Spleen (tissue), 11 donors: ENCODE data around the gene SSBP4. TPM values are rescaled to one million over a fixed set of nuclear protein-coding genes. Genes with fewer than 3 reads are reported as not detected.

ENCODE experiments used
- microRNA-seq, 3 donors: library from miRNA; unstranded; fragments of <30 nt; microRNA quantifications; one replicate each; pipeline versions ENCODE4 to v1.1.0, GENCODE V29; 2019 to 2020
- polyA plus RNA-seq, 3 donors: library from polyadenylated mRNA; stranded (reverse); fragments of 200-250 nt; gene quantifications; one replicate each; pipeline ENCODE4 v1.2.1, GENCODE V29; 2013
- small RNA-seq, 4 donors: library from RNA; depleted of rRNA; stranded (forward); fragments of <200 nt; gene quantifications; one replicate each; pipeline ENCODE3, GENCODE V24; 2016
- total RNA-seq, 7 donors: library from RNA; depleted of rRNA in 3 of 7; stranded (reverse); fragments of >200 nt in 3 of 7; fragmentation: NEBNext Ultra II Directional in 4 of 7; extraction: Animal tissue kit (Norgen Biotek cat#: 25700) in 4 of 7; gene quantifications; one replicate each; pipeline versions ENCODE4 v1.1.0 to v1.2.1, GENCODE V29; 2016 to 2021
- donor health status: healthy with polysubstance abuse.
- donor health status: DM: no; HTN: no; CAD: no; lungs with moderate emphysema.
- donor health status: DM: no; HTN: no; CAD: no.
- donor health status: Bipolar disorder and iron deficiency.
- donor health status: healthy.
- donor health status: DM: no; HTN: no; CAD: no.
- donor health status: DM: yes; HTN: yes; CAD: no.

Gene SSBP4
- total and polyA plus RNA-seq, 10 donors = 56.3 to 143 (median 88.6) TPM

Small RNA genes within 50 kb of the gene (microRNA-seq; reads per million reads assigned to microRNA genes)
- 0 reads per million in 3 donors for gene MIR3189

Small RNA genes within 50 kb of the gene (small RNA-seq; reads per million reads assigned to genes)
- 0 reads per million in 4 donors for gene MIR3189

Other genes starting within 250 kb of the SSBP4 start
- gene IFI30, start 245.6 kb upstream of the SSBP4 start, total RNA-seq = 100 to 1,000 TPM; 206 to 475 (median 330) TPM
- gene IFI30, start 245.6 kb upstream of the SSBP4 start, polyA plus RNA-seq = 100 to 1,000 TPM; 234 to 299 (median 274) TPM
- gene MPV17L2, start 226.2 kb upstream of the SSBP4 start, total RNA-seq = 10 to 100 TPM in 3 of 7 donors, 1 to 10 TPM in 4; 7.8 to 14.1 (median 9.9) TPM
- gene MPV17L2, start 226.2 kb upstream of the SSBP4 start, polyA plus RNA-seq = 10 to 100 TPM; 12.1 to 15.4 (median 12.3) TPM
- gene RAB3A, start 215.4 kb upstream of the SSBP4 start, total RNA-seq = 1 to 10 TPM; 1.4 to 6.6 (median 3.3) TPM
- gene RAB3A, start 215.4 kb upstream of the SSBP4 start, polyA plus RNA-seq = 1 to 10 TPM in 2 of 3 donors, under 1 TPM in 1; 0.72 to 1.7 (median 1.3) TPM
- 1 to 10 TPM in 6 of 7 donors, under 1 TPM in 1; 0.60 to 7.6 (median 3.3) TPM for gene PDE4C, start 193.0 kb upstream of the SSBP4 start, total RNA-seq
- gene PDE4C, start 193.0 kb upstream of the SSBP4 start, polyA plus RNA-seq = 1 to 10 TPM in 1 of 3 donors, under 1 TPM in 2; 0.07 to 1.2 (median 0.61) TPM
- 10 to 100 TPM in 3 of 7 donors, 1 to 10 TPM in 4; 4.7 to 17.1 (median 8.6) TPM for gene IQCN, start 144.9 kb upstream of the SSBP4 start, total RNA-seq
- 10 to 100 TPM in 1 of 3 donors, 1 to 10 TPM in 2; 1.4 to 15.6 (median 7.8) TPM for gene IQCN, start 144.9 kb upstream of the SSBP4 start, polyA plus RNA-seq
- gene JUND, start 137.8 kb upstream of the SSBP4 start, total RNA-seq = 100 to 1,000 TPM; 119 to 232 (median 159) TPM
- 10 to 100 TPM; 47.5 to 86.5 (median 75.6) TPM for gene JUND, start 137.8 kb upstream of the SSBP4 start, polyA plus RNA-seq
- gene LSM4, start 96.3 kb upstream of the SSBP4 start, total RNA-seq = 10 to 100 TPM; 55.8 to 86.5 (median 65.1) TPM
- 100 to 1,000 TPM in 2 of 3 donors, 10 to 100 TPM in 1; 91.6 to 192 (median 151) TPM for gene LSM4, start 96.3 kb upstream of the SSBP4 start, polyA plus RNA-seq
- gene PGPEP1, start 78.8 kb upstream of the SSBP4 start, total RNA-seq = 10 to 100 TPM; 20.2 to 65.6 (median 45.1) TPM
- gene PGPEP1, start 78.8 kb upstream of the SSBP4 start, polyA plus RNA-seq = 10 to 100 TPM in 1 of 3 donors, 1 to 10 TPM in 2; 9.3 to 17.3 (median 9.6) TPM
- 10 to 100 TPM in 2 of 7 donors, 1 to 10 TPM in 5; 1.9 to 34.3 (median 4.3) TPM for gene GDF15, start 33.2 kb upstream of the SSBP4 start, total RNA-seq
- 10 to 100 TPM in 1 of 3 donors, under 1 TPM in 2; 0.77 to 15.9 (median 0.96) TPM for gene GDF15, start 33.2 kb upstream of the SSBP4 start, polyA plus RNA-seq
- 100 to 1,000 TPM in 3 of 7 donors, 10 to 100 TPM in 4; 82.2 to 164 (median 90.5) TPM for gene LRRC25, start 21.8 kb upstream of the SSBP4 start, total RNA-seq
- 10 to 100 TPM; 14.6 to 32.2 (median 16.0) TPM for gene LRRC25, start 21.8 kb upstream of the SSBP4 start, polyA plus RNA-seq
- 10 to 100 TPM; 37.5 to 82.3 (median 44.4) TPM for gene ISYNA1, start 18.7 kb downstream of the SSBP4 start, total RNA-seq
- 10 to 100 TPM; 31.7 to 58.2 (median 49.0) TPM for gene ISYNA1, start 18.7 kb downstream of the SSBP4 start, polyA plus RNA-seq
- 10 to 100 TPM; 23.0 to 44.8 (median 32.1) TPM for gene ELL, start 102.7 kb downstream of the SSBP4 start, total RNA-seq
- 10 to 100 TPM in 1 of 3 donors, 1 to 10 TPM in 2; 4.5 to 14.2 (median 7.9) TPM for gene ELL, start 102.7 kb downstream of the SSBP4 start, polyA plus RNA-seq
- gene FKBP8, start 124.2 kb downstream of the SSBP4 start, total RNA-seq = 100 to 1,000 TPM; 183 to 309 (median 203) TPM
- gene FKBP8, start 124.2 kb downstream of the SSBP4 start, polyA plus RNA-seq = 100 to 1,000 TPM; 131 to 276 (median 141) TPM
- gene KXD1, start 138.5 kb downstream of the SSBP4 start, total RNA-seq = 10 to 100 TPM; 63.9 to 90.9 (median 75.7) TPM
- gene KXD1, start 138.5 kb downstream of the SSBP4 start, polyA plus RNA-seq = 10 to 100 TPM; 65.9 to 78.5 (median 68.9) TPM
- 1,000 to 10,000 TPM in 3 of 7 donors, 100 to 1,000 TPM in 4; 650 to 1,362 (median 985) TPM for gene UBA52, start 152.5 kb downstream of the SSBP4 start, total RNA-seq
- 1,000 to 10,000 TPM; 1,341 to 2,132 (median 1,852) TPM for gene UBA52, start 152.5 kb downstream of the SSBP4 start, polyA plus RNA-seq
- 100 to 1,000 TPM in 1 of 7 donors, 10 to 100 TPM in 6; 65.4 to 103 (median 78.7) TPM for gene REX1BD, start 169.4 kb downstream of the SSBP4 start, total RNA-seq
- gene REX1BD, start 169.4 kb downstream of the SSBP4 start, polyA plus RNA-seq = 100 to 1,000 TPM; 127 to 182 (median 160) TPM
- 1 to 10 TPM in 4 of 7 donors, under 1 TPM in 2, not detected in 1; 0.20 to 7.0 (median 1.1) TPM for gene CRLF1, start 187.4 kb downstream of the SSBP4 start, total RNA-seq
- gene CRLF1, start 187.4 kb downstream of the SSBP4 start, polyA plus RNA-seq = 1 to 10 TPM; 5.2 to 8.0 (median 6.3) TPM
- under 1 TPM in 2 of 7 donors, not detected in 5; 0.28 to 0.49 TPM for gene TMEM59L, start 193.5 kb downstream of the SSBP4 start, total RNA-seq
- gene TMEM59L, start 193.5 kb downstream of the SSBP4 start, polyA plus RNA-seq = under 1 TPM; 0.15 to 0.74 (median 0.50) TPM
- gene KLHL26, start 217.6 kb downstream of the SSBP4 start, total RNA-seq = 10 to 100 TPM in 4 of 7 donors, 1 to 10 TPM in 3; 4.4 to 23.1 (median 10.3) TPM
- 1 to 10 TPM; 1.7 to 3.5 (median 2.2) TPM for gene KLHL26, start 217.6 kb downstream of the SSBP4 start, polyA plus RNA-seq